PC-9 (cell line): ENCODE results near the gene IL1R1. TPM values are rescaled to one million over a fixed set of nuclear protein-coding genes. Genes with fewer than 3 reads are reported as not detected.

ENCODE experiments used
- BruUV-seq: library from RNA; stranded (reverse); fragments of 400-500 nt; replicated peaks from 2 replicates; lab custom pipeline; 2021; lab: Mats Ljungman, UMichigan
- CTCF ChIA-PET: fragments of 300-600 bp; sonication (Branson Sonifier 250); formaldehyde crosslinking; loops from one replicate; lab custom pipeline; 2022; ENCODE audit warnings: antibody characterized with exemption; lab: Charles Lee
- POLR2A ChIA-PET: fragments of 300-600 bp; sonication (Branson Sonifier 250); formaldehyde crosslinking; loops from one replicate; lab custom pipeline; 2022; ENCODE audit warnings: antibody characterized with exemption; ENCODE audit not compliant: unreplicated experiment; lab: Charles Lee
- DNase-seq, 2 experiments: peaks; one replicate each; pipeline versions ENCODE4 v3.0.0 to v3.0.0-alpha.2; 2015 to 2022; ENCODE audit warnings: mixed read lengths in 1 of 2
- H2AFZ ChIP-seq: fragments of 200-600 bp; sonication (generic); 2 replicates; pipeline ENCODE4 v1.8.1; 2017; ENCODE audit warnings: antibody characterized with exemption
- H3F3A ChIP-seq: fragments of 200-600 bp; sonication (generic); 2 replicates; pipeline ENCODE4 v1.8.1; 2017; ENCODE audit warnings: antibody characterized with exemption, mild to moderate bottlenecking, low read depth; ENCODE audit not compliant: insufficient read depth
- H3K27ac ChIP-seq: fragments of 200-600 bp; sonication (generic); 2 replicates; pipeline ENCODE4 v1.6.1; 2016; ENCODE audit warnings: mixed run types
- H3K27me3 ChIP-seq: fragments of 200-600 bp; sonication (generic); 2 replicates; pipeline ENCODE4 v1.6.1; 2016; ENCODE audit warnings: low read depth, mixed run types; ENCODE audit not compliant: insufficient read depth
- H3K36me3 ChIP-seq: fragments of 200-600 bp; sonication (generic); 2 replicates; pipeline ENCODE4 v1.6.1; 2016; ENCODE audit warnings: low read depth, mixed run types
- H3K4me1 ChIP-seq: fragments of 200-600 bp; sonication (generic); replicated peaks from 2 replicates; pipeline ENCODE4 v1.6.1; 2016; ENCODE audit warnings: mixed run types; ENCODE audit not compliant: insufficient read depth
- H3K4me2 ChIP-seq: fragments of 200-600 bp; sonication (generic); 2 replicates; pipeline ENCODE4 v1.6.1; 2017; ENCODE audit warnings: mixed run types
- H3K4me3 ChIP-seq: fragments of 200-600 bp; sonication (generic); 2 replicates; pipeline ENCODE4 v1.6.1; 2016; ENCODE audit warnings: mixed run types
- H3K79me2 ChIP-seq: fragments of 200-600 bp; sonication (generic); 2 replicates; pipeline ENCODE4 v1.6.1; 2017; ENCODE audit warnings: low read depth, mixed run types
- H3K9me2 ChIP-seq: fragments of 200-600 bp; sonication (generic); 2 replicates; pipeline ENCODE4 v1.8.1; 2017; ENCODE audit warnings: mild to moderate bottlenecking; ENCODE audit not compliant: insufficient read depth
- H3K9me3 ChIP-seq: fragments of 200-600 bp; sonication (generic); 2 replicates; pipeline ENCODE4 v1.8.1; 2016; ENCODE audit warnings: low read depth; ENCODE audit not compliant: insufficient read depth
- H4K20me1 ChIP-seq: fragments of 200-600 bp; sonication (generic); 2 replicates; pipeline ENCODE4 v1.8.1; 2017; ENCODE audit not compliant: insufficient read depth
- EZH2 ChIP-seq: fragments of 200-600 bp; sonication (generic); IDR thresholded peaks from 2 replicates; pipeline ENCODE4 v1.8.0; 2017; ENCODE audit warnings: antibody characterized with exemption, low read depth
- intact Hi-C: fragments of 100-400 bp; cut with micrococcal nuclease; formaldehyde crosslinking; loops from one replicate; pipeline ENCODE4 v1.10.0; 2022; ENCODE audit not compliant: unreplicated experiment
- total RNA-seq: library from RNA; stranded (reverse); gene quantifications from 2 replicates; pipeline ENCODE4 v1.2.3, GENCODE V29; 2021
- TF ChIP-seq, protein P1 (sequence below): fragments of 200-600 bp; sonication (generic); conservative IDR thresholded peaks from 2 replicates; pipeline ENCODE4 v1.6.1; 2017; ENCODE audit warnings: mixed run types, antibody characterized with exemption, mild to moderate bottlenecking, moderate library complexity

The IL1R1 gene
- total RNA-seq, 1 experiment from 2014 or later, result 6.5 TPM

DNA sequence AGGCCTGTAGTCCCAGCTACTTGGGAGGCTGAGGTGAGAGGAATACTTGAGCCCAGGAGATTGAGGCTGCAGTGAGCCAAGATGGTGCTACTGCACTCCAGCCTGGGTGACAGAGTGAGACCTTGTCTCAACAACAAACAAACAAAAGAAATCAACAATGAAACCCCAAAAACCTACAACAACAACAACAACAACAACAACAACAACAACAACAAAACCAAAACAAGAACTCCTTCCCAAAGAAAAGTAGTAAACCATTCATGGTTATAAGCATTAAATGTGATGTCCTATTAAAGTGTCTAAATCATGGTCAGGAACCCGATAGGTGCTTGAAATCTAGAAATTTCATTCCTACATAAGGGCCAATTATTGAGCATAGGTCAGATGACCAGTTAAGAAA is 13.5 kb upstream of the IL1R1 start:
- Histone ChIP-seq H2AFZ (no peak overlapping the region), H3K36me3 (no peaks in the 10 kb centered on the region), H3K4me1 (peaks cover 38% of the 10 kb centered on the region), H3K9me2 (no peaks in the 10 kb centered on the region), H3K4me3 (no peak overlapping the region), H3K27me3 (no peaks in the 10 kb centered on the region), H3F3A (peaks cover 24% of the 10 kb centered on the region; the same call in 1 of the 2 replicates), H4K20me1 (no peaks in the 10 kb centered on the region), H3K27ac (no peak overlapping the region), H3K4me2 (no peak overlapping the region), H3K79me2 (no peaks in the 10 kb centered on the region), H3K9me3 (peaks cover 11% of the 10 kb centered on the region; the same call in 1 of the 2 replicates)
- POLR2A ChIA-PET, result no interaction called here
- intact Hi-C loops, result no loop called here
- BruUV-seq, result no TSS peak
- no peak for DNase-seq
- CTCF ChIA-PET, result no interaction called here
- no peak for TF ChIP-seq EZH2
- TF ChIP-seq, protein P1, sequence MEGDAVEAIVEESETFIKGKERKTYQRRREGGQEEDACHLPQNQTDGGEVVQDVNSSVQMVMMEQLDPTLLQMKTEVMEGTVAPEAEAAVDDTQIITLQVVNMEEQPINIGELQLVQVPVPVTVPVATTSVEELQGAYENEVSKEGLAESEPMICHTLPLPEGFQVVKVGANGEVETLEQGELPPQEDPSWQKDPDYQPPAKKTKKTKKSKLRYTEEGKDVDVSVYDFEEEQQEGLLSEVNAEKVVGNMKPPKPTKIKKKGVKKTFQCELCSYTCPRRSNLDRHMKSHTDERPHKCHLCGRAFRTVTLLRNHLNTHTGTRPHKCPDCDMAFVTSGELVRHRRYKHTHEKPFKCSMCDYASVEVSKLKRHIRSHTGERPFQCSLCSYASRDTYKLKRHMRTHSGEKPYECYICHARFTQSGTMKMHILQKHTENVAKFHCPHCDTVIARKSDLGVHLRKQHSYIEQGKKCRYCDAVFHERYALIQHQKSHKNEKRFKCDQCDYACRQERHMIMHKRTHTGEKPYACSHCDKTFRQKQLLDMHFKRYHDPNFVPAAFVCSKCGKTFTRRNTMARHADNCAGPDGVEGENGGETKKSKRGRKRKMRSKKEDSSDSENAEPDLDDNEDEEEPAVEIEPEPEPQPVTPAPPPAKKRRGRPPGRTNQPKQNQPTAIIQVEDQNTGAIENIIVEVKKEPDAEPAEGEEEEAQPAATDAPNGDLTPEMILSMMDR, result no peak

DNA sequence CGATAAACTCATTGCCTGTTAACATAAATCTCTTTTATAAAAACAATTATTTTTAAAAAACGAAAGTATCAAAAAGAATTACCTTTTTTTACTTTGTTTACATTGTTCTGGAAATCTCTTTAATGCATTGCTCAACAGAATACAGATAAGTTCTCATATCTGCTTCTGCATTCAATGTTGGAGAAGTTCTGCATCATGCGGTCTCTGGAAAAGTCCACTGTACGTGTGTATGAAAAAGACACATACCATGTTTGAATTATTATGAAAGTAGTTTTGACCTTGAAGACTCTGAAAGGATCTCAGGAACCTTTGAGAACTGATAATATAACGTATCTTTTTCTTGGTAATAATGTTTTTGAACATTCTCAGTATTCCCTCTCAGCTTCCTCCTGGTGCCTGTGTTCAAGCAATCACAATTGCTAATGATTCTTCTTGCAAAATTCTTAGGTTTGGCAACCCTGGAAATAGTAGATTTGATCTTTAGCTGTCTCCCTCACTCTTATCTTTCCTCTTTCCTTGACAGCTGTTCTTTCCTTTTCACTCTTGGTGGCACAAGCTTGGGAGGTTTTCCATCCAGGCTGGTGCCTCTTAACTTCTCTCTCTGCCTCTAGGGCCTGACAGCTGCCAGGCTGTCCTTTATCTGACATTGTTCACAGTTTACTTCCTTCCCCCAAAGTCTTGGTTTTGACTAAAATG is 12.4 kb upstream of the IL1R1 start:
- POLR2A ChIA-PET, result no interaction called here
- DNase-seq, result no peak
- BruUV-seq, result no TSS peak
- intact Hi-C loops, result no loop called here
- peaks cover 24% of the 10 kb centered on the region; the same call in 1 of the 2 replicates for H3F3A ChIP-seq
- H2AFZ ChIP-seq, result no peak overlapping the region
- no peak for TF ChIP-seq EZH2
- TF ChIP-seq, protein P1, result no peak
- CTCF ChIA-PET, result no interaction called here
- peaks cover 10% of the 10 kb centered on the region; the same call in 1 of the 2 replicates for H3K9me3 ChIP-seq
- H3K36me3 ChIP-seq, result no peaks in the 10 kb centered on the region
- H3K4me1 ChIP-seq, result peaks cover 38% of the 10 kb centered on the region
- no peaks in the 10 kb centered on the region for H3K9me2 ChIP-seq
- H3K4me2 ChIP-seq, result no peak overlapping the region
- H3K79me2 ChIP-seq, result no peaks in the 10 kb centered on the region
- no peaks in the 10 kb centered on the region for H3K27me3 ChIP-seq
- H3K4me3 ChIP-seq, result no peak overlapping the region
- no peak overlapping the region for H3K27ac ChIP-seq
- H4K20me1 ChIP-seq, result no peaks in the 10 kb centered on the region

DNA sequence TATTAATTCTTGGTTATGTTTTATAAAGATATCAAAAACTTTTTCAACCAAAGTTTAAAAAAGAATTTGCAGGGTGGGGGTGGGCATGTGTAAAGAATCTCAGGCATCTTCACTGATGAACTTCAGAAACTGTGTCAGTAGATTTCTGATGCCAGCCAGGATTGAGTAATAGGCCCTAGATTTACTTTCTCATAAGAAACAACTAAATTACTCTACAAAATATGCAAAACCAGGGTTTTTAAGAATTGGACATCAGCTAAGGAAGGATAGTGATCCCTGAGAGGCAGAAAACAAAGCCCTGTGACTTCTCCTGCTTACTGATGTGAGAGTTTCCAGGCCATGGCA is 11.9 kb upstream of the IL1R1 start:
- ChIA-PET CTCF (no interaction called here), POLR2A (no interaction called here)
- Histone ChIP-seq H3K4me3 (no peak overlapping the region), H3K4me1 (peaks cover 38% of the 10 kb centered on the region), H4K20me1 (no peaks in the 10 kb centered on the region), H3K27ac (no peak overlapping the region), H3K27me3 (no peaks in the 10 kb centered on the region), H3K4me2 (no peak overlapping the region), H3F3A (peaks cover 24% of the 10 kb centered on the region; the same call in 1 of the 2 replicates), H3K9me2 (no peaks in the 10 kb centered on the region), H3K9me3 (peaks cover 5% of the 10 kb centered on the region; the same call in 1 of the 2 replicates), H3K36me3 (no peaks in the 10 kb centered on the region), H2AFZ (no peak overlapping the region), H3K79me2 (no peaks in the 10 kb centered on the region)
- BruUV-seq, result no TSS peak
- TF ChIP-seq EZH2, result no peak
- TF ChIP-seq, protein P1, result no peak
- DNase-seq, result no peak
- intact Hi-C loops, result no loop called here
